Caco-2 (cell line): ENCODE results near the gene HDAC9. TPM values are rescaled to one million over a fixed set of nuclear protein-coding genes. Genes with fewer than 3 reads are reported as not detected.

Experiments used
- BruUV-seq: library from RNA; stranded (reverse); fragments of 400-500 nt; replicated peaks from 2 replicates; lab custom pipeline; 2021; lab: Mats Ljungman, UMichigan
- CTCF ChIA-PET: fragments of 300-600 bp; sonication (Branson Sonifier 250); formaldehyde crosslinking; loops from one replicate; lab custom pipeline; 2022; ENCODE audit warnings: antibody characterized with exemption; lab: Charles Lee
- POLR2A ChIA-PET: fragments of 300-600 bp; sonication (Branson Sonifier 250); formaldehyde crosslinking; loops from one replicate; lab custom pipeline; 2022; ENCODE audit warnings: antibody characterized with exemption; lab: Charles Lee
- DNase-seq, 2 experiments: peaks; one replicate each; pipeline versions ENCODE4 v3.0.0 to v3.0.0-alpha.2; 2020 to 2022
- H3K27me3 ChIP-seq: replicated peaks from 2 replicates; pipeline ENCODE4 v1.6.0; 2011; ENCODE audit warnings: low read length; ENCODE audit not compliant: control insufficient read depth, insufficient read depth
- H3K36me3 ChIP-seq: 2 replicates; pipeline ENCODE4 v1.5.1; 2011; ENCODE audit warnings: low read length; ENCODE audit not compliant: control insufficient read depth, insufficient read depth
- H3K4me1 ChIP-seq: fragments of 250-450 bp; sonication (Bioruptor Pico); 2 replicates; pipeline ENCODE4 v1.5.1; 2020; ENCODE audit warnings: mild to moderate bottlenecking
- H3K4me3 ChIP-seq: 2 replicates; pipeline ENCODE4 v1.5.1; 2011; ENCODE audit warnings: low read depth, mild to moderate bottlenecking, control low read depth, low read length
- H3K9me3 ChIP-seq: fragments of 250-450 bp; sonication (Bioruptor Pico); 2 replicates; pipeline ENCODE4 v1.5.1; 2020; ENCODE audit warnings: mild to moderate bottlenecking, moderate library complexity
- H3K27ac Mint-ChIP-seq: one replicate; pipeline ENCODE4 v1.8.0; 2022; ENCODE audit warnings: mixed read lengths; ENCODE audit not compliant: unreplicated experiment
- H3K27me3 Mint-ChIP-seq: one replicate; pipeline ENCODE4 v1.8.0; 2022; ENCODE audit warnings: mixed read lengths; ENCODE audit not compliant: insufficient read depth, unreplicated experiment
- H3K36me3 Mint-ChIP-seq: one replicate; pipeline ENCODE4 v1.8.0; 2022; ENCODE audit warnings: mild to moderate bottlenecking, mixed read lengths; ENCODE audit not compliant: insufficient read depth, unreplicated experiment
- H3K4me1 Mint-ChIP-seq: one replicate; pipeline ENCODE4 v1.8.0; 2022; ENCODE audit warnings: low read depth, mixed read lengths; ENCODE audit not compliant: unreplicated experiment
- H3K4me3 Mint-ChIP-seq: one replicate; pipeline ENCODE4 v1.8.0; 2022; ENCODE audit warnings: mild to moderate bottlenecking, moderate library complexity, mixed read lengths; ENCODE audit not compliant: unreplicated experiment
- H3K9me3 Mint-ChIP-seq: one replicate; pipeline ENCODE4 v1.8.0; 2022; ENCODE audit warnings: mixed read lengths; ENCODE audit not compliant: unreplicated experiment
- CTCF ChIP-seq, 2 experiments: fragments of 200-600 bp in 1 of 2; IDR thresholded peaks; 1 replicate in 1 of 2; 2 replicates in 1 of 2; pipeline versions ENCODE4 v1.5.1 to v1.8.0; 2011 to 2022; ENCODE audit warnings: antibody characterized with exemption in 1 of 2, control low read depth in 1 of 2, inconsistent platforms in 1 of 2, low read depth in 1 of 2, low read length in 1 of 2, mild to moderate bottlenecking in 1 of 2, moderate library complexity in 1 of 2; ENCODE audit not compliant: insufficient read depth in 1 of 2, severe bottlenecking in 1 of 2, unreplicated experiment in 1 of 2
- intact Hi-C: fragments of 100-400 bp; cut with micrococcal nuclease; formaldehyde crosslinking; loops from one replicate; pipeline ENCODE4 v1.10.0; 2022; ENCODE audit not compliant: unreplicated experiment
- total RNA-seq: library from RNA; stranded (reverse); gene quantifications from 2 replicates; pipeline ENCODE4 v1.2.3, GENCODE V29; 2022

The HDAC9 gene
- total RNA-seq, 1 experiment from 2014 or later = 0.27 TPM

- no peak overlapping the region for H3K4me3 ChIP-seq
- TF ChIP-seq CTCF (IDR thresholded peaks at IDR 0.05; ENCODE audit: insufficient read depth in 1 of 2, low read depth in 1 of 2, low read length in 1 of 2, severe bottlenecking in 1 of 2, unreplicated experiment in 1 of 2) = no peak
- H3K27ac Mint-ChIP-seq = no peak overlapping the region
- H3K9me3 ChIP-seq = no peaks in the 10 kb centered on the region
- H3K27me3 Mint-ChIP-seq = peaks cover 4% of the 10 kb centered on the region
- H3K27me3 ChIP-seq = no peaks in the 10 kb centered on the region
- H3K4me1 Mint-ChIP-seq = no peaks in the 10 kb centered on the region
- no peak for DNase-seq
- BruUV-seq = no TSS peak
- no peaks in the 10 kb centered on the region for H3K36me3 Mint-ChIP-seq
- intact Hi-C loops = no loop called here
- no peaks in the 10 kb centered on the region for H3K4me1 ChIP-seq
- H3K36me3 ChIP-seq = no peaks in the 10 kb centered on the region
- CTCF ChIA-PET = no interaction called here
- H3K4me3 Mint-ChIP-seq = no peak overlapping the region
- no peaks in the 10 kb centered on the region for H3K9me3 Mint-ChIP-seq
- POLR2A ChIA-PET = no interaction called here
Measured at GRCh38 chr7:19015098-19015497, 519.5 kb downstream of the HDAC9 start.

GRCh38 chr7:19016140-19016539, 520.6 kb downstream of the HDAC9 start:
- CTCF ChIA-PET = no interaction called here
- no peak overlapping the region for H3K4me3 Mint-ChIP-seq
- no peaks in the 10 kb centered on the region for H3K9me3 Mint-ChIP-seq
- H3K36me3 Mint-ChIP-seq = no peaks in the 10 kb centered on the region
- H3K9me3 ChIP-seq = no peaks in the 10 kb centered on the region
- POLR2A ChIA-PET = no interaction called here
- no peaks in the 10 kb centered on the region for H3K36me3 ChIP-seq
- peaks cover 4% of the 10 kb centered on the region for H3K27me3 Mint-ChIP-seq
- H3K27me3 ChIP-seq = no peaks in the 10 kb centered on the region
- intact Hi-C loops = no loop called here
- H3K4me1 Mint-ChIP-seq = no peaks in the 10 kb centered on the region
- no peak for TF ChIP-seq CTCF (IDR thresholded peaks at IDR 0.05; ENCODE audit: insufficient read depth in 1 of 2, low read depth in 1 of 2, low read length in 1 of 2, severe bottlenecking in 1 of 2, unreplicated experiment in 1 of 2)
- no peak overlapping the region for H3K4me3 ChIP-seq
- H3K4me1 ChIP-seq = no peaks in the 10 kb centered on the region
- no peak for DNase-seq
- no TSS peak for BruUV-seq
- no peak overlapping the region for H3K27ac Mint-ChIP-seq

GRCh38 chr7:19017374-19017773, 521.8 kb downstream of the HDAC9 start:
- no peak for DNase-seq
- no TSS peak for BruUV-seq
- H3K4me3 Mint-ChIP-seq = no peak overlapping the region

More at GRCh38 chr7:19017374-19017773, 521.8 kb downstream of the HDAC9 start:
- Histone ChIP-seq H3K4me3 (no peak overlapping the region), H3K36me3 (no peaks in the 10 kb centered on the region), H3K27me3 (no peaks in the 10 kb centered on the region), H3K4me1 (no peaks in the 10 kb centered on the region), H3K9me3 (no peaks in the 10 kb centered on the region)
- no peak overlapping the region for H3K27ac Mint-ChIP-seq
- no peaks in the 10 kb centered on the region for H3K9me3 Mint-ChIP-seq
- TF ChIP-seq CTCF (IDR thresholded peaks at IDR 0.05; ENCODE audit: insufficient read depth in 1 of 2, low read depth in 1 of 2, low read length in 1 of 2, severe bottlenecking in 1 of 2, unreplicated experiment in 1 of 2) = peak in 1 of 2 experiments; percentile 9
- H3K36me3 Mint-ChIP-seq = no peaks in the 10 kb centered on the region
- H3K27me3 Mint-ChIP-seq = peaks cover 4% of the 10 kb centered on the region
- ChIA-PET POLR2A (no interaction called here), CTCF (no interaction called here)
- intact Hi-C loops = no loop called here
- no peaks in the 10 kb centered on the region for H3K4me1 Mint-ChIP-seq
